SK-N-SH treated with all-trans-retinoic acid at 6 μM for 48 hours (cell line): ENCODE data around the gene HSF2.

Source experiments
- TOX ChIP-seq: fragments of 250-450 bp; sonication (Bioruptor Pico); IDR thresholded peaks from 2 replicates; pipeline ENCODE4 v1.8.0; 2021; ENCODE audit warnings: mild to moderate bottlenecking, moderate library complexity, borderline replicate concordance
- ZC3H10 ChIP-seq: fragments of 250-450 bp; sonication (Bioruptor Pico); IDR thresholded peaks from 2 replicates; pipeline ENCODE4 v1.5.1; 2021; ENCODE audit warnings: mild to moderate bottlenecking, moderate library complexity

- TF ChIP-seq TOX (CRISPR knock-in tag) (no peak), ZC3H10 (no peak)
These were observed 1.1 kb downstream of the HSF2 start for GRCh38 chr6:122400462-122401089.
